Hepatocyte (in vitro differentiated cells): ENCODE measurements around the gene ARHGDIG.

Source experiments
- EZH2 ChIP-seq: fragments of 200-600 bp; sonication (generic); IDR thresholded peaks from 2 replicates; pipeline ENCODE4 v1.6.1; 2016; ENCODE audit warnings: antibody characterized with exemption, mild to moderate bottlenecking, borderline replicate concordance
- TF ChIP-seq, protein P1 (sequence below): fragments of 200-600 bp; sonication (generic); IDR thresholded peaks from 2 replicates; pipeline ENCODE4 v1.5.1; 2016; ENCODE audit warnings: antibody characterized with exemption, mild to moderate bottlenecking; ENCODE audit not compliant: poor library complexity

DNA sequence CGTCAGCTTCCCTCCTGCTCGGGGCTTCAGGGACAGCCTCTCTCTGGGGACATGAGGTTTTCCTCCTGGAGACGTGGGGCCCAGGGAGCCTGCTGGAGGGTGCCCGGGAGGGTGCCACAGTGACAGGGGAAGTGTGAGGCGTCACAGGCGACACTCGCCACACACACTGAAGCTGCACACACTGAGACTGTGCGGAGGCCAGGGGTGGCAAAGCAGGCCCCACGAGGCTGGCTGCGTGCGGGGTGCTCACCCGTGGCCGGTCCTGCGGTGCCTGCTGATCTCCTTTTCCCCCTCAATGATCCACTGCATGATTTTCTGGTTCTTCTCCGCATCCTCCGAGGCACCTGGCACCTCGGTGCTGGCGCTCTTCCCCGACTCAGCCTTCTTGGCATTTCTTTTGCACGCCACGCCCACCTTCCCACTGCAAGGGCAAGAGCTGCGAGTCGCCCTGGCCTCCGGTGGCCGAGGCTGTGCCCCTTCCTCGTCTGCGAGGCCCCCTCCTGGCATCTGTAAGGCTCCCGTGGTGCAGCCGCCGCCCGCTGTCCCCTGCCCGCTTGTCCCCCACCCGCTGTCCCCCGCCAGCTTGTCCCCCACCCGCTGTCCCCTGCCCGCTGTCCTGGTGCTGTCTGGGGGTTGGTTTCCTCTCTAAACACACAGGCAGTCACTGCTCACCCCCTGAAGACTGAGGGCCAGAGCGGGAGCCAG lies 16.6 kb downstream of the ARHGDIG start:
- TF ChIP-seq, protein P1, sequence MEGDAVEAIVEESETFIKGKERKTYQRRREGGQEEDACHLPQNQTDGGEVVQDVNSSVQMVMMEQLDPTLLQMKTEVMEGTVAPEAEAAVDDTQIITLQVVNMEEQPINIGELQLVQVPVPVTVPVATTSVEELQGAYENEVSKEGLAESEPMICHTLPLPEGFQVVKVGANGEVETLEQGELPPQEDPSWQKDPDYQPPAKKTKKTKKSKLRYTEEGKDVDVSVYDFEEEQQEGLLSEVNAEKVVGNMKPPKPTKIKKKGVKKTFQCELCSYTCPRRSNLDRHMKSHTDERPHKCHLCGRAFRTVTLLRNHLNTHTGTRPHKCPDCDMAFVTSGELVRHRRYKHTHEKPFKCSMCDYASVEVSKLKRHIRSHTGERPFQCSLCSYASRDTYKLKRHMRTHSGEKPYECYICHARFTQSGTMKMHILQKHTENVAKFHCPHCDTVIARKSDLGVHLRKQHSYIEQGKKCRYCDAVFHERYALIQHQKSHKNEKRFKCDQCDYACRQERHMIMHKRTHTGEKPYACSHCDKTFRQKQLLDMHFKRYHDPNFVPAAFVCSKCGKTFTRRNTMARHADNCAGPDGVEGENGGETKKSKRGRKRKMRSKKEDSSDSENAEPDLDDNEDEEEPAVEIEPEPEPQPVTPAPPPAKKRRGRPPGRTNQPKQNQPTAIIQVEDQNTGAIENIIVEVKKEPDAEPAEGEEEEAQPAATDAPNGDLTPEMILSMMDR, result no peak
- no peak for TF ChIP-seq EZH2
